WTC11 (cell line): ENCODE results near the gene ACYP1. TPM values are rescaled to one million over a fixed set of nuclear protein-coding genes. Genes with fewer than 3 reads are reported as not detected.

Experiments used
- ATAC-seq: fragments of 200-7000 bp; cut with Tn5 transposase; 2 replicates; pipeline ENCODE4 v1.10.0; 2021; ENCODE audit warnings: mild to moderate bottlenecking, moderate library complexity
- CTCF ChIA-PET: fragments of 300-600 bp; sonication (Branson Sonifier 250); formaldehyde crosslinking; loops from one replicate; lab custom pipeline; 2021; ENCODE audit warnings: antibody characterized with exemption; lab: Charles Lee
- POLR2A ChIA-PET: fragments of 350-600 bp; sonication (Branson Sonifier 250); formaldehyde crosslinking; loops from one replicate; lab custom pipeline; 2021; ENCODE audit warnings: antibody characterized with exemption; lab: Charles Lee
- DNase-seq: peaks from one replicate; pipeline ENCODE4 v3.0.0; 2021; ENCODE audit warnings: low spot score
- H3K27ac Mint-ChIP-seq: 2 replicates; pipeline ENCODE4 v1.8.0; 2021; ENCODE audit warnings: mixed read lengths
- H3K27me3 Mint-ChIP-seq: 2 replicates; pipeline ENCODE4 v1.8.0; 2021; ENCODE audit warnings: low read depth, mild to moderate bottlenecking, moderate library complexity, mixed read lengths
- H3K36me3 Mint-ChIP-seq: 2 replicates; pipeline ENCODE4 v1.8.0; 2021; ENCODE audit warnings: mixed read lengths
- H3K4me1 Mint-ChIP-seq: 2 replicates; pipeline ENCODE4 v1.8.0; 2022; ENCODE audit warnings: mixed read lengths
- H3K4me3 Mint-ChIP-seq: 2 replicates; pipeline ENCODE4 v1.8.0; 2021; ENCODE audit warnings: mild to moderate bottlenecking, moderate library complexity, mixed read lengths
- H3K9me3 Mint-ChIP-seq: 2 replicates; pipeline ENCODE4 v1.8.0; 2021; ENCODE audit warnings: mixed read lengths
- ATF1 ChIP-seq: sonication (generic); formaldehyde crosslinking; IDR thresholded peaks from 2 replicates; pipeline ENCODE4 v1.8.1; 2023; ENCODE audit warnings: mild to moderate bottlenecking, moderate library complexity, missing genetic modification reagents
- ATF3 ChIP-seq: sonication (generic); formaldehyde crosslinking; conservative IDR thresholded peaks from 2 replicates; pipeline ENCODE4 v1.8.1; 2022; ENCODE audit warnings: mild to moderate bottlenecking, missing genetic modification reagents
- CBFB ChIP-seq: sonication (generic); formaldehyde crosslinking; IDR thresholded peaks from 2 replicates; pipeline ENCODE4 v1.8.1; 2022; ENCODE audit warnings: mild to moderate bottlenecking, low read depth, missing genetic modification reagents
- EMX1 ChIP-seq: fragments of 250-450 bp; sonication (Bioruptor Pico); IDR thresholded peaks from 2 replicates; pipeline ENCODE4 v1.8.0; 2021; ENCODE audit warnings: mild to moderate bottlenecking
- FOXK1 ChIP-seq: sonication (generic); formaldehyde crosslinking; IDR thresholded peaks from 2 replicates; pipeline ENCODE4 v1.8.0; 2022; ENCODE audit warnings: mild to moderate bottlenecking, moderate library complexity, missing genetic modification reagents
- IRF2 ChIP-seq: sonication (generic); formaldehyde crosslinking; IDR thresholded peaks from 2 replicates; pipeline ENCODE4 v1.8.0; 2022; ENCODE audit warnings: low read depth, missing genetic modification reagents, borderline replicate concordance
- MAX ChIP-seq: sonication (generic); formaldehyde crosslinking; IDR thresholded peaks from 2 replicates; pipeline ENCODE4 v1.8.0; 2022; ENCODE audit warnings: mild to moderate bottlenecking, missing genetic modification reagents
- MXD4 ChIP-seq: fragments of 250-450 bp; sonication (Bioruptor Pico); IDR thresholded peaks from 2 replicates; pipeline ENCODE4 v1.8.0; 2021; ENCODE audit warnings: mild to moderate bottlenecking, moderate library complexity, borderline replicate concordance
- MYBL2 ChIP-seq: sonication (generic); formaldehyde crosslinking; IDR thresholded peaks from 2 replicates; pipeline ENCODE4 v1.8.1; 2023; ENCODE audit warnings: mild to moderate bottlenecking, moderate library complexity, missing genetic modification reagents
- ZBTB43 ChIP-seq: sonication (generic); formaldehyde crosslinking; IDR thresholded peaks from 2 replicates; pipeline ENCODE4 v1.8.1; 2023; ENCODE audit warnings: mild to moderate bottlenecking, missing genetic modification reagents
- ZNF219 ChIP-seq: sonication (generic); formaldehyde crosslinking; IDR thresholded peaks from 2 replicates; pipeline ENCODE4 v1.8.0; 2023; ENCODE audit warnings: missing genetic modification reagents, mild to moderate bottlenecking, borderline replicate concordance
- ZNF232 ChIP-seq: sonication (generic); formaldehyde crosslinking; IDR thresholded peaks from 2 replicates; pipeline ENCODE4 v1.8.0; 2022; ENCODE audit warnings: mild to moderate bottlenecking, missing genetic modification reagents
- ZNF317 ChIP-seq: sonication (generic); formaldehyde crosslinking; IDR thresholded peaks from 2 replicates; pipeline ENCODE4 v1.8.1; 2023; ENCODE audit warnings: low read depth, mild to moderate bottlenecking, moderate library complexity, missing genetic modification reagents, borderline replicate concordance
- ZNF423 ChIP-seq: fragments of 250-450 bp; sonication (Bioruptor Pico); IDR thresholded peaks from 2 replicates; pipeline ENCODE4 v2.1.2; 2022; ENCODE audit warnings: mild to moderate bottlenecking, moderate library complexity
- ZNF512 ChIP-seq: sonication (generic); formaldehyde crosslinking; IDR thresholded peaks from 2 replicates; pipeline ENCODE4 v1.8.1; 2022; ENCODE audit warnings: missing genetic modification reagents, borderline replicate concordance
- total RNA-seq: library from RNA; stranded (reverse); gene quantifications from 3 replicates; pipeline ENCODE4 v1.2.3, GENCODE V29; 2021
- TF ChIP-seq, protein P1 (sequence below): sonication (generic); formaldehyde crosslinking; IDR thresholded peaks from 2 replicates; pipeline ENCODE4 v1.8.1; 2023; ENCODE audit warnings: mild to moderate bottlenecking, missing genetic modification reagents
- TF ChIP-seq, protein P2 (sequence below): sonication (generic); formaldehyde crosslinking; IDR thresholded peaks from 2 replicates; pipeline ENCODE4 v1.8.1; 2022; ENCODE audit warnings: low read depth, missing genetic modification reagents, borderline replicate concordance
- TF ChIP-seq, protein P3 (sequence below): fragments of 250-450 bp; sonication (Bioruptor Pico); IDR thresholded peaks from 2 replicates; pipeline ENCODE4 v1.9.0; 2021; ENCODE audit warnings: mild to moderate bottlenecking

ACYP1 gene
- total RNA-seq, 1 experiment from 2014 or later = 26.6 TPM

DNA sequence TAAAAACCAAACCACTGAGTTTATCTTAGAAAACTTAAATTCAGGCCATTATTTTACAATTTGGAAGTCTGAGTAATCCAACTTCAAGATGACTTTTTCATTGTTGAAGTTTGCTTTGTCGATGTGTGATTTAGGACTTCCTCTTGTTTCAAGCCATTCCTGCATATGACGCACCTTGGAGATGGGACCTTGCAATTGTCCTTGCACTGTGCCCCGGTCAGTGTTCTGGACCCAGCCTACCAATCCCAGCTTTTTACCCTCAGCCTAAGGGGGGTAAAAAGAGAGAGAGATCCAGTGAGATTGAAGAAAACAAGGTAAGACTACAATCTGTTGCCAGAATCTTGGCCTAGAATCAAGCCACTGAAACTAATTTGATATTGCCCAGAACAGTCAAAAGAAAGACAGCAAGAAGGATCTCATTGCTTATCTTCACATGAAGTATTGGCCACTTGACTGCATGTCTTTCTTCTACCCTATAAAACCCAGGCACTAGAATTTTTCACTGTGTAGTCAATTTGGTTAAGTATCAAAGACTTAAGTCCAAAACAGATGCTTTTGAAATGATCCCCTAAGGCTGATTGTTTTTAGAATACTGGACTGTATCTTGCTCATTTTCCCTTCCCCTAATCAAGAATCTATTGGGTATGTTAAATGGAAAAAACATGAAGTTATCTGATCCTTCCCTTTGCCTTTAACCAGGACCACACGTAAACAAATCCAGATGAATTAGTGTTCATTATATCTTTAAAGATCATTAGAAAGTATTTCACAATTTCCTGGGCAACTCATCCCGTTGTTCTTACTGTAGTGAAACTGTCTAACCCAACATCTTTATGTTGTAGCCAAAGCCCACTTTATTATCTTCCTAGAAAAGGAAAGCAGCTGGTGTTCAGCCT is 10.2 kb downstream of the ACYP1 start (continued):
- TF ChIP-seq ZBTB43 (no peak), ZNF423 (CRISPR knock-in tag) (no peak), ATF1 (CRISPR knock-in tag) (no peak), ZNF512 (CRISPR knock-in tag) (no peak), CBFB (CRISPR knock-in tag) (no peak), EMX1 (CRISPR knock-in tag) (no peak)
- TF ChIP-seq, all 79 proteins: peak for 0

GRCh38 chr14:75051556-75051899 is 12.3 kb downstream of the ACYP1 start:
- DNase-seq (no peak), ATAC-seq (peak; percentile 10)
- ChIA-PET POLR2A (interaction anchor here (0.7 kb wide), 1 partner anchor 18 kb away, joined by 3 read pairs; the partner anchor contains the start of gene ZC2HC1C), CTCF (interaction anchor here (0.9 to 1.1 kb wide), 4 partner anchors 12 to 190 kb away, joined by 3 to 5 read pairs (median 4); partner anchors contain the start of gene ACYP1)
- H3K9me3 Mint-ChIP-seq = no peaks in the 10 kb centered on the region
- H3K36me3 Mint-ChIP-seq = peaks cover 8% of the 10 kb centered on the region
- H3K4me3 Mint-ChIP-seq = peak overlapping the region; percentile 78
- H3K27ac Mint-ChIP-seq = peak overlapping the region; percentile 87
- no peak for TF ChIP-seq ZNF219 (CRISPR knock-in tag)
- TF ChIP-seq MYBL2 (CRISPR knock-in tag) = no peak
- TF ChIP-seq IRF2 (CRISPR knock-in tag) = no peak
- TF ChIP-seq, protein P1, sequence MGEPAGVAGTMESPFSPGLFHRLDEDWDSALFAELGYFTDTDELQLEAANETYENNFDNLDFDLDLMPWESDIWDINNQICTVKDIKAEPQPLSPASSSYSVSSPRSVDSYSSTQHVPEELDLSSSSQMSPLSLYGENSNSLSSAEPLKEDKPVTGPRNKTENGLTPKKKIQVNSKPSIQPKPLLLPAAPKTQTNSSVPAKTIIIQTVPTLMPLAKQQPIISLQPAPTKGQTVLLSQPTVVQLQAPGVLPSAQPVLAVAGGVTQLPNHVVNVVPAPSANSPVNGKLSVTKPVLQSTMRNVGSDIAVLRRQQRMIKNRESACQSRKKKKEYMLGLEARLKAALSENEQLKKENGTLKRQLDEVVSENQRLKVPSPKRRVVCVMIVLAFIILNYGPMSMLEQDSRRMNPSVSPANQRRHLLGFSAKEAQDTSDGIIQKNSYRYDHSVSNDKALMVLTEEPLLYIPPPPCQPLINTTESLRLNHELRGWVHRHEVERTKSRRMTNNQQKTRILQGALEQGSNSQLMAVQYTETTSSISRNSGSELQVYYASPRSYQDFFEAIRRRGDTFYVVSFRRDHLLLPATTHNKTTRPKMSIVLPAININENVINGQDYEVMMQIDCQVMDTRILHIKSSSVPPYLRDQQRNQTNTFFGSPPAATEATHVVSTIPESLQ (CRISPR knock-in tag) = no peak
- TF ChIP-seq, protein P2, sequence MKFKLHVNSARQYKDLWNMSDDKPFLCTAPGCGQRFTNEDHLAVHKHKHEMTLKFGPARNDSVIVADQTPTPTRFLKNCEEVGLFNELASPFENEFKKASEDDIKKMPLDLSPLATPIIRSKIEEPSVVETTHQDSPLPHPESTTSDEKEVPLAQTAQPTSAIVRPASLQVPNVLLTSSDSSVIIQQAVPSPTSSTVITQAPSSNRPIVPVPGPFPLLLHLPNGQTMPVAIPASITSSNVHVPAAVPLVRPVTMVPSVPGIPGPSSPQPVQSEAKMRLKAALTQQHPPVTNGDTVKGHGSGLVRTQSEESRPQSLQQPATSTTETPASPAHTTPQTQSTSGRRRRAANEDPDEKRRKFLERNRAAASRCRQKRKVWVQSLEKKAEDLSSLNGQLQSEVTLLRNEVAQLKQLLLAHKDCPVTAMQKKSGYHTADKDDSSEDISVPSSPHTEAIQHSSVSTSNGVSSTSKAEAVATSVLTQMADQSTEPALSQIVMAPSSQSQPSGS (CRISPR knock-in tag) = no peak
- TF ChIP-seq MAX (CRISPR knock-in tag) = no peak
- TF ChIP-seq, protein P3, sequence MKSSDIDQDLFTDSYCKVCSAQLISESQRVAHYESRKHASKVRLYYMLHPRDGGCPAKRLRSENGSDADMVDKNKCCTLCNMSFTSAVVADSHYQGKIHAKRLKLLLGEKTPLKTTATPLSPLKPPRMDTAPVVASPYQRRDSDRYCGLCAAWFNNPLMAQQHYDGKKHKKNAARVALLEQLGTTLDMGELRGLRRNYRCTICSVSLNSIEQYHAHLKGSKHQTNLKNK (CRISPR knock-in tag) = no peak
- no peak for TF ChIP-seq ZNF317
- no peak for TF ChIP-seq ZNF232 (CRISPR knock-in tag)
- TF ChIP-seq MXD4 (CRISPR knock-in tag) = no peak
- no peak for TF ChIP-seq ATF3 (CRISPR knock-in tag)
- TF ChIP-seq FOXK1 = no peak
- TF ChIP-seq, all 79 proteins: peak for 0
- H3K27me3 Mint-ChIP-seq = no peaks in the 10 kb centered on the region; the same call in 1 of the 2 replicates
- H3K4me1 Mint-ChIP-seq = peaks cover 8% of the 10 kb centered on the region; the same call in 1 of the 2 replicates
